GM12878 (cell line): ENCODE measurements around the gene MAST4. TPM values are rescaled to one million over a fixed set of nuclear protein-coding genes. Genes with fewer than 3 reads are reported as not detected.

Experiments used
- ATAC-seq: fragments of 200-7000 bp; cut with Tn5 transposase; 3 replicates; pipeline ENCODE4 v1.9.1; 2020; ENCODE audit warnings: mild to moderate bottlenecking, moderate library complexity
- BruUV-seq: library from RNA; stranded (reverse); fragments of 400-500 nt; replicated peaks from 2 replicates; lab custom pipeline; 2021; lab: Mats Ljungman, UMichigan
- CTCF ChIA-PET: fragments of 300-600 bp; sonication (Branson Sonifier 250); formaldehyde crosslinking; extraction: SDS; loops from one replicate; lab custom pipeline; 2021; ENCODE audit warnings: inconsistent platforms; lab: Yijun Ruan, JAX
- POLR2A ChIA-PET: fragments of 350-600 bp; formaldehyde crosslinking; extraction: SDS; loops from one replicate; lab custom pipeline; 2021; ENCODE audit warnings: inconsistent platforms; lab: Charles Lee
- RAD21 ChIA-PET: fragments of 300-600 bp; sonication (Branson Sonifier 250); formaldehyde crosslinking; loops from one replicate; lab custom pipeline; 2023; ENCODE audit warnings: antibody characterized with exemption; ENCODE audit not compliant: unreplicated experiment; lab: Charles Lee
- SMC1A ChIA-PET: fragments of 300-600 bp; sonication (Branson Sonifier 250); formaldehyde crosslinking; loops from one replicate; lab custom pipeline; 2023; ENCODE audit not compliant: unreplicated experiment, uncharacterized antibody; lab: Charles Lee
- DNase-seq: peaks from one replicate; pipeline ENCODE4 v3.0.0-alpha.2; 2011; ENCODE audit warnings: low read depth, low spot score
- FAIRE-seq: peaks from 3 replicates; lab custom pipeline; 2011; peaks lifted over from hg19 to GRCh38; lab: Jason Lieb, UNC
- H2AFZ ChIP-seq: 2 replicates; pipeline ENCODE4 v1.6.0; 2011; ENCODE audit warnings: low read depth, low read length, control low read depth; ENCODE audit not compliant: control insufficient read depth
- H3K27ac ChIP-seq: 2 replicates; pipeline ENCODE4 v1.5.1; 2011; ENCODE audit warnings: control low read depth; ENCODE audit not compliant: control insufficient read depth, insufficient read depth
- H3K27me3 ChIP-seq, 2 experiments: replicated peaks in 1 of 2; 2 replicates each; pipeline versions ENCODE4 v1.6.0 to v1.6.1; 2011; ENCODE audit warnings: low read length in 1 of 2; ENCODE audit not compliant: control insufficient read depth in 2 of 2, insufficient read depth in 2 of 2
- H3K36me3 ChIP-seq, 2 experiments: 2 replicates each; pipeline ENCODE4 v1.5.1; 2011; ENCODE audit warnings: low read length in 1 of 2; ENCODE audit not compliant: control insufficient read depth in 2 of 2, insufficient read depth in 2 of 2
- H3K4me1 ChIP-seq: 2 replicates; pipeline ENCODE4 v1.6.1; 2011; ENCODE audit warnings: mild to moderate bottlenecking, low read length, moderate library complexity, mixed read lengths; ENCODE audit not compliant: control insufficient read depth, insufficient read depth
- H3K4me2 ChIP-seq: 2 replicates; pipeline ENCODE4 v1.6.0; 2011; ENCODE audit warnings: control low read depth; ENCODE audit not compliant: control insufficient read depth, insufficient read depth
- H3K4me3 ChIP-seq: fragments of 200-600 bp; sonication (generic); 2 replicates; pipeline ENCODE4 v1.5.1; 2016
- H3K79me2 ChIP-seq: 2 replicates; pipeline ENCODE4 v1.6.0; 2011; ENCODE audit warnings: low read length; ENCODE audit not compliant: control insufficient read depth, insufficient read depth
- H3K9ac ChIP-seq: 2 replicates; pipeline ENCODE4 v1.8.0; 2011; ENCODE audit warnings: low read length, control low read depth, mixed read lengths; ENCODE audit not compliant: control insufficient read depth, insufficient read depth
- H3K9me3 ChIP-seq: replicated peaks from 3 replicates; pipeline ENCODE4 v1.5.1; 2011; ENCODE audit warnings: mild to moderate bottlenecking, low read length; ENCODE audit not compliant: control insufficient read depth, insufficient read depth
- H4K20me1 ChIP-seq: 2 replicates; pipeline ENCODE4 v1.6.0; 2011; ENCODE audit not compliant: control insufficient read depth, insufficient read depth
- ATF2 ChIP-seq: IDR thresholded peaks from 2 replicates; pipeline ENCODE4 v1.6.1; 2012; ENCODE audit warnings: low read length, inconsistent platforms
- CTCF ChIP-seq, 3 experiments: IDR thresholded peaks in 2 of 3; conservative IDR thresholded peaks in 1 of 3; 2 replicates each; pipeline ENCODE4 v1.5.1; 2011; ENCODE audit warnings: low read depth in 3 of 3, low read length in 3 of 3, mild to moderate bottlenecking in 3 of 3, control low read depth in 2 of 3, moderate library complexity in 2 of 3, inconsistent platforms in 1 of 3, mixed read lengths in 1 of 3; ENCODE audit not compliant: control insufficient read depth in 2 of 3, insufficient read depth in 1 of 3; ENCODE audit errors: extremely low read depth in 1 of 3
- KDM1A ChIP-seq: fragments of 200-600 bp; sonication (generic); IDR thresholded peaks from 2 replicates; pipeline ENCODE4 v1.6.1; 2016; ENCODE audit warnings: borderline replicate concordance
- NR2C1 ChIP-seq: fragments of 450-650 bp; IDR thresholded peaks from 2 replicates; pipeline ENCODE4 v1.6.1; 2017; ENCODE audit warnings: antibody characterized with exemption, mild to moderate bottlenecking, moderate library complexity
- RELB ChIP-seq: fragments of 450-650 bp; IDR thresholded peaks from 2 replicates; pipeline ENCODE4 v1.6.1; 2017; ENCODE audit warnings: low read depth, mild to moderate bottlenecking, moderate library complexity
- SMAD1 ChIP-seq: fragments of 450-650 bp; IDR thresholded peaks from 2 replicates; pipeline ENCODE4 v1.6.1; 2018; ENCODE audit warnings: mild to moderate bottlenecking, low read depth; ENCODE audit not compliant: partially characterized antibody
- ZNF592 ChIP-seq: fragments of 450-650 bp; IDR thresholded peaks from 2 replicates; pipeline ENCODE4 v1.6.1; 2017; ENCODE audit warnings: mild to moderate bottlenecking, moderate library complexity
- WGBS: methylation state at CpG from one replicate; pipeline ENCODE4 v1.1.6; 2016; ENCODE audit warnings: low lambda C conversion rate; ENCODE audit not compliant: insufficient replicate concordance, insufficient coverage; ENCODE audit errors: missing lambda C conversion rate; 5-methylcytosine and 5-hydroxymethylcytosine counted together
- in situ Hi-C: fragments of 300-500 bp; cut with MboI; formaldehyde crosslinking; loops from 9 replicates; pipeline ENCODE4 v1.14.3; 2018; ENCODE audit warnings: mixed read lengths
- intact Hi-C: fragments of 100-400 bp; cut with micrococcal nuclease; formaldehyde crosslinking; loops from one replicate; pipeline ENCODE4 v1.14.2; 2022; ENCODE audit not compliant: unreplicated experiment
- polyA plus RNA-seq, 11 experiments: library from polyadenylated mRNA; depleted of rRNA in 4 of 11; unstranded in 6 of 11; stranded (reverse) in 5 of 11; fragments of >200 nt; fragmentation: Nextera tagmentation in 4 of 11; fragmentation: Illumina TruSeq in 1 of 11; extraction: Ambion mirVana in 4 of 11; extraction: Trizol in 1 of 11; gene quantifications; 1 replicate in 1 of 11; 2 replicates in 10 of 11; pipeline versions ENCODE4 v1.2.1 to v1.2.3, GENCODE V29; 2011 to 2016; ENCODE audit warnings: inconsistent platforms in 2 of 11, missing spikeins in 2 of 11, low read depth in 1 of 11
- total RNA-seq, 4 experiments: library from RNA; depleted of rRNA in 3 of 4; stranded (reverse); fragments of >200 nt in 3 of 4; fragmentation: Illumina TruSeq in 1 of 4; extraction: Trizol in 1 of 4; gene quantifications; 2 replicates each; pipeline versions ENCODE4 v1.2.1 to v1.2.3, GENCODE V29; 2013 to 2021

The MAST4 gene
- total and polyA plus RNA-seq, 10 of the 15 experiments (the other 5 are each of a cell fraction or from before 2014, with no cell fraction given) = 0.02 to 1.6 (median 0.29) TPM; not detected in 1

- Histone ChIP-seq H3K4me2 (no peak overlapping the region), H2AFZ (no peak overlapping the region), H3K79me2 (no peaks in the 10 kb centered on the region), H3K4me1 (no peaks in the 10 kb centered on the region; the same call in 1 of the 2 replicates), H3K27ac (no peak overlapping the region), H3K4me3 (no peak overlapping the region), H3K9me3 (no peaks in the 10 kb centered on the region), H3K9ac (no peak overlapping the region), H3K36me3 (no peaks in the 10 kb centered on the region), H4K20me1 (no peaks in the 10 kb centered on the region), H3K27me3 (no peaks in the 10 kb centered on the region; a peak in 1 of 4 replicates)
- RAD21 ChIA-PET = no interaction called here
- DNase-seq (no peak), ATAC-seq (no peak), FAIRE-seq (no peak)
- CTCF ChIA-PET = interaction anchor here (1.3 to 2.0 kb wide), 2 partner anchors 11 to 221 kb away, joined by 5 read pairs; no protein-coding TSS in a partner anchor
- TF ChIP-seq ZNF592 (no peak), ATF2 (no peak), CTCF (IDR thresholded peaks at IDR 0.05 in 2 of 3, conservative IDR thresholded peaks at IDR 0.05 in 1 of 3; ENCODE audit: control insufficient read depth in 2 of 3, extremely low read depth in 1 of 3, insufficient read depth in 1 of 3, low read depth in 3 of 3, low read length in 3 of 3) (no peak), SMAD1 (no peak), KDM1A (no peak), NR2C1 (no peak), RELB (no peak)
- 0% methylated on average over 1 of the region's 1 CpG for WGBS
- POLR2A ChIA-PET = no interaction called here
- in situ Hi-C loops (no loop called here), intact Hi-C loops (loop anchor here (10.0 kb wide), 1 partner anchor 166 kb away; no protein-coding TSS in a partner anchor)
- BruUV-seq = no TSS peak
- SMC1A ChIA-PET = interaction anchor here (1.1 to 1.2 kb wide), 2 partner anchors 9 to 11 kb away, joined by 4 to 5 read pairs; no protein-coding TSS in a partner anchor
These were observed 393.1 kb downstream of the MAST4 start for GRCh38 chr5:66989286-66989685.
